ENCODE results near the gene LRP2. TPM values are rescaled to one million over a fixed set of nuclear protein-coding genes. Genes with fewer than 3 reads are reported as not detected.

Gene LRP2
- total RNA-seq, 1 experiment from 2014 or later, result 0.59 TPM

DNA sequence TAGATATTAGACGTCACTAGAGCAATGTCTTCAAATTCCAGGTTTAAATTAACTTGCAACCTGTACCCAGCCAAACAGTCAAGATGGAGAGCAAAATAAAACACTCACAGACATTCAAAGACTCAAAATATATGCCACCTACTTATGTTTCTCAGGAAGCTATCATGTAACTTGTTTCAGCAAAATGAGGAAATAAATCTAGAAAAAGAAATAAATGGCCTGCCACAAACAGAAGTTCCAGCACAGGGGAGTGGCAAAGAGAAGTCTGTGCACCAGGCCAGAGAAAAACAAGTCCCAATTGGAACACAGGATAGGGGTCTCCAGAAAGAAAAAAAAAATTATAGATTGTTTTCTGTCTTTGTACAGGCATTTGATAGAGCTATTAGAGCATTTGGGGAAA, 96.7 kb downstream of the LRP2 start (continued):
- TF ChIP-seq, protein P1, sequence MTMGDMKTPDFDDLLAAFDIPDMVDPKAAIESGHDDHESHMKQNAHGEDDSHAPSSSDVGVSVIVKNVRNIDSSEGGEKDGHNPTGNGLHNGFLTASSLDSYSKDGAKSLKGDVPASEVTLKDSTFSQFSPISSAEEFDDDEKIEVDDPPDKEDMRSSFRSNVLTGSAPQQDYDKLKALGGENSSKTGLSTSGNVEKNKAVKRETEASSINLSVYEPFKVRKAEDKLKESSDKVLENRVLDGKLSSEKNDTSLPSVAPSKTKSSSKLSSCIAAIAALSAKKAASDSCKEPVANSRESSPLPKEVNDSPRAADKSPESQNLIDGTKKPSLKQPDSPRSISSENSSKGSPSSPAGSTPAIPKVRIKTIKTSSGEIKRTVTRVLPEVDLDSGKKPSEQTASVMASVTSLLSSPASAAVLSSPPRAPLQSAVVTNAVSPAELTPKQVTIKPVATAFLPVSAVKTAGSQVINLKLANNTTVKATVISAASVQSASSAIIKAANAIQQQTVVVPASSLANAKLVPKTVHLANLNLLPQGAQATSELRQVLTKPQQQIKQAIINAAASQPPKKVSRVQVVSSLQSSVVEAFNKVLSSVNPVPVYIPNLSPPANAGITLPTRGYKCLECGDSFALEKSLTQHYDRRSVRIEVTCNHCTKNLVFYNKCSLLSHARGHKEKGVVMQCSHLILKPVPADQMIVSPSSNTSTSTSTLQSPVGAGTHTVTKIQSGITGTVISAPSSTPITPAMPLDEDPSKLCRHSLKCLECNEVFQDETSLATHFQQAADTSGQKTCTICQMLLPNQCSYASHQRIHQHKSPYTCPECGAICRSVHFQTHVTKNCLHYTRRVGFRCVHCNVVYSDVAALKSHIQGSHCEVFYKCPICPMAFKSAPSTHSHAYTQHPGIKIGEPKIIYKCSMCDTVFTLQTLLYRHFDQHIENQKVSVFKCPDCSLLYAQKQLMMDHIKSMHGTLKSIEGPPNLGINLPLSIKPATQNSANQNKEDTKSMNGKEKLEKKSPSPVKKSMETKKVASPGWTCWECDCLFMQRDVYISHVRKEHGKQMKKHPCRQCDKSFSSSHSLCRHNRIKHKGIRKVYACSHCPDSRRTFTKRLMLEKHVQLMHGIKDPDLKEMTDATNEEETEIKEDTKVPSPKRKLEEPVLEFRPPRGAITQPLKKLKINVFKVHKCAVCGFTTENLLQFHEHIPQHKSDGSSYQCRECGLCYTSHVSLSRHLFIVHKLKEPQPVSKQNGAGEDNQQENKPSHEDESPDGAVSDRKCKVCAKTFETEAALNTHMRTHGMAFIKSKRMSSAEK (CRISPR knock-in tag; IDR thresholded peaks at IDR 0.05; ENCODE audit: borderline replicate concordance), result no peak
- TF ChIP-seq, protein P2, sequence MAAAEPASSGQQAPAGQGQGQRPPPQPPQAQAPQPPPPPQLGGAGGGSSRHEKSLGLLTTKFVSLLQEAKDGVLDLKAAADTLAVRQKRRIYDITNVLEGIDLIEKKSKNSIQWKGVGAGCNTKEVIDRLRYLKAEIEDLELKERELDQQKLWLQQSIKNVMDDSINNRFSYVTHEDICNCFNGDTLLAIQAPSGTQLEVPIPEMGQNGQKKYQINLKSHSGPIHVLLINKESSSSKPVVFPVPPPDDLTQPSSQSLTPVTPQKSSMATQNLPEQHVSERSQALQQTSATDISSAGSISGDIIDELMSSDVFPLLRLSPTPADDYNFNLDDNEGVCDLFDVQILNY (CRISPR knock-in tag; IDR thresholded peaks at IDR 0.05), result no peak
- no peak for TF ChIP-seq JUN (CRISPR knock-in tag; IDR thresholded peaks at IDR 0.05)

DNA sequence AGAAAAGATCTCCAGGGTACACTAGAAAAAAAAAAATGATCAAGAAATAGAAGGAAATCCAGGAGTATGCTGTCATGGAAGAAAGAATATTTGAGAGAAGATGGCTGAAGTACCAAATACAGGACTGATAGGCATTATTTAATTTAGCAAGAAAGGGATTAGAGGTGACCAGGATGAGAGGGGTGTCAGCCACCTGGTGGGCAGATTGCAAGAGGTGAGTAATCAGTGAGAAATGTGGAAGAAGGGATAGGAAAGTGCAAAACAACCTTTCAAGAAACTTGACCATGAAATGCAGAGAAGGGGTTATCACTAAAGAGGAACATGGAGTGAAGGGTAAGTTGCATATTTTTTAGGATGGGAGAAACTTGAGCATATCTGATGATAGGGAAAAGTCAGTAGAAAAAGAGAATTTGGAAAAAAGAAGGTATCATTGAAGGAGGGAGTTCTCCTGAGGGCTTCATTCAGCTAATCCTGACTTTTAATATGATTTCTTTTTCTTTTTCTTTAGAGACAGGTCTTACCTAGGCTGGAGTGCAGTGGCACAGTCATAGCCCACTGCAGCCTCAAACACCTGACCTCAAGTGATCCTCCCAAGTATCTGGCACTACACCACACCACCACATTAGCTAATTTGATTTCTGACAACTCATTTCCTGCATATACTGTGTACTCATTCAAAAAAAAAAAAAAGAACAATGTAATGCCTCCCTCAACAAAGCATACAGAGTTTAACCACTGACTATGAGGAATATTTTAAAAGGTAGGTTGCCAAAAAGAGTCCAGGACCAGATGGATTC, 101.3 kb downstream of the LRP2 start:
- POLR2A ChIA-PET, result interaction anchor here (0.6 kb wide), 1 partner anchor 1622 kb away, joined by 4 read pairs; no protein-coding TSS in a partner anchor
- H3K27me3 Mint-ChIP-seq (ENCODE audit: low read depth), result no peaks in the 10 kb centered on the region

DNA sequence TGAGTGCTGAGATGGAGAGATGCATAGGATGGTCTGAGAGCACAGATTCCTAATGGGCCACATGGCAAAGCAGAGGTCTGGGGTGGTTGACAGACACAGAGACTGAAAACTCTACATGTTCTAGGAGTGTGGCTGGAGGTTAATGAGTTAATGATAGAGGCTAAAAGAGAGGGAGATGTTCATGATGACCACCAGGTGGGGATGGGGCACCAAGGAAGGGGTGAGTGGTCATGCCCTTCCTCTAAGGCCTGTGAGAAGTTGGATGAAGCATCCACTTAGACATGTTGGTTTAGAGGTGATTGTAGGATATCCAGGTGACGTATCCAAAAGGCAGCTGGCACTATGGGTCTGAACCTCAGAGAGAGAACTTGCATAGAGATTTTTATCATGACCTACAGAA, 102.1 kb downstream of the LRP2 start:
- no peaks in the 10 kb centered on the region for H3K36me3 Mint-ChIP-seq
- DNase-seq (ENCODE audit: low spot score), result peak; percentile 29
- ATAC-seq, result peak; percentile 96
- no peak overlapping the region for H3K4me3 Mint-ChIP-seq
- ChIA-PET CTCF (no interaction called here), POLR2A (no interaction called here)
- TF ChIP-seq, protein P3, sequence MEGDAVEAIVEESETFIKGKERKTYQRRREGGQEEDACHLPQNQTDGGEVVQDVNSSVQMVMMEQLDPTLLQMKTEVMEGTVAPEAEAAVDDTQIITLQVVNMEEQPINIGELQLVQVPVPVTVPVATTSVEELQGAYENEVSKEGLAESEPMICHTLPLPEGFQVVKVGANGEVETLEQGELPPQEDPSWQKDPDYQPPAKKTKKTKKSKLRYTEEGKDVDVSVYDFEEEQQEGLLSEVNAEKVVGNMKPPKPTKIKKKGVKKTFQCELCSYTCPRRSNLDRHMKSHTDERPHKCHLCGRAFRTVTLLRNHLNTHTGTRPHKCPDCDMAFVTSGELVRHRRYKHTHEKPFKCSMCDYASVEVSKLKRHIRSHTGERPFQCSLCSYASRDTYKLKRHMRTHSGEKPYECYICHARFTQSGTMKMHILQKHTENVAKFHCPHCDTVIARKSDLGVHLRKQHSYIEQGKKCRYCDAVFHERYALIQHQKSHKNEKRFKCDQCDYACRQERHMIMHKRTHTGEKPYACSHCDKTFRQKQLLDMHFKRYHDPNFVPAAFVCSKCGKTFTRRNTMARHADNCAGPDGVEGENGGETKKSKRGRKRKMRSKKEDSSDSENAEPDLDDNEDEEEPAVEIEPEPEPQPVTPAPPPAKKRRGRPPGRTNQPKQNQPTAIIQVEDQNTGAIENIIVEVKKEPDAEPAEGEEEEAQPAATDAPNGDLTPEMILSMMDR (IDR thresholded peaks at IDR 0.05), result peak; percentile 42
- no peak for TF ChIP-seq NR3C1 (CRISPR knock-in tag; conservative IDR thresholded peaks at IDR 0.05; ENCODE audit: low read depth)
- no peaks in the 10 kb centered on the region for H3K9me3 Mint-ChIP-seq
- H3K27ac Mint-ChIP-seq, result no peak overlapping the region
- no peaks in the 10 kb centered on the region for H3K27me3 Mint-ChIP-seq (ENCODE audit: low read depth)
- H3K4me1 Mint-ChIP-seq, result peaks cover 15% of the 10 kb centered on the region

More for the DNA sequence above, 101.3 kb downstream of the LRP2 start:
- Mint-ChIP-seq H3K36me3 (no peaks in the 10 kb centered on the region), H3K27ac (no peak overlapping the region), H3K9me3 (no peaks in the 10 kb centered on the region), H3K4me1 (peaks cover 15% of the 10 kb centered on the region), H3K4me3 (no peak overlapping the region)
- CTCF ChIA-PET, result interaction anchor here (1.0 kb wide), 1 partner anchor 133 kb away, joined by 3 read pairs; no protein-coding TSS in a partner anchor
- ATAC-seq (peak; percentile 32; the same call in 1 of the 2 replicates), DNase-seq (ENCODE audit: low spot score) (no peak)
- TF ChIP-seq, protein P4, sequence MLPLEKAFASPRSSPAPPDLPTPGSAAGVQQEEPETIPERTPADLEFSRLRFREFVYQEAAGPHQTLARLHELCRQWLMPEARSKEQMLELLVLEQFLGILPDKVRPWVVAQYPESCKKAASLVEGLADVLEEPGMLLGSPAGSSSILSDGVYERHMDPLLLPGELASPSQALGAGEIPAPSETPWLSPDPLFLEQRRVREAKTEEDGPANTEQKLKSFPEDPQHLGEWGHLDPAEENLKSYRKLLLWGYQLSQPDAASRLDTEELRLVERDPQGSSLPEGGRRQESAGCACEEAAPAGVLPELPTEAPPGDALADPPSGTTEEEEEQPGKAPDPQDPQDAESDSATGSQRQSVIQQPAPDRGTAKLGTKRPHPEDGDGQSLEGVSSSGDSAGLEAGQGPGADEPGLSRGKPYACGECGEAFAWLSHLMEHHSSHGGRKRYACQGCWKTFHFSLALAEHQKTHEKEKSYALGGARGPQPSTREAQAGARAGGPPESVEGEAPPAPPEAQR (CRISPR knock-in tag; IDR thresholded peaks at IDR 0.05), result no peak
- TF ChIP-seq NR1H2 (CRISPR knock-in tag; IDR thresholded peaks at IDR 0.05), result no peak

DNA sequence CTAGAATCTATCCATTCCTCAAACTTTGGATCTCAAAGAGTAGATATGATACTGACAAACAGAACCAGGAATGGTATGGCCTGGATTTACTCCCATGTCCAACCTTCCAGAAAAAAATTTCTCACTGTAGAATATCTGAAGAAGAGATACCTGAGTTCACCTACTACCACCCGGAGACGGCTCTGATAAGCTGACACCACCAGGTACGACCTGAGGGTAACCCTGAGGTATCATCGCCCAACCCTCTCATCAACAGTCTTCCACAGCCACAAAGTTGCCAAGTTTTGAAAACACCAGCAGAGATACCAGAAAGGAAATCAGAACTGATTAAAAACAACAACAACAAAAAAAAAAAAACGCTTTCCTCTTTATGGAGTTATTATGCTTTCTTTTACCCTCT, 102.9 kb downstream of the LRP2 start:
- DNase-seq (ENCODE audit: low spot score), result no peak
- H3K4me3 Mint-ChIP-seq, result no peak overlapping the region
- ChIA-PET CTCF (interaction anchor here (0.6 to 0.7 kb wide), 2 partner anchors 139 to 271 kb away, joined by 3 to 7 read pairs; no protein-coding TSS in a partner anchor), POLR2A (no interaction called here)
- H3K27me3 Mint-ChIP-seq (ENCODE audit: low read depth), result no peaks in the 10 kb centered on the region
- TF ChIP-seq, protein P5, sequence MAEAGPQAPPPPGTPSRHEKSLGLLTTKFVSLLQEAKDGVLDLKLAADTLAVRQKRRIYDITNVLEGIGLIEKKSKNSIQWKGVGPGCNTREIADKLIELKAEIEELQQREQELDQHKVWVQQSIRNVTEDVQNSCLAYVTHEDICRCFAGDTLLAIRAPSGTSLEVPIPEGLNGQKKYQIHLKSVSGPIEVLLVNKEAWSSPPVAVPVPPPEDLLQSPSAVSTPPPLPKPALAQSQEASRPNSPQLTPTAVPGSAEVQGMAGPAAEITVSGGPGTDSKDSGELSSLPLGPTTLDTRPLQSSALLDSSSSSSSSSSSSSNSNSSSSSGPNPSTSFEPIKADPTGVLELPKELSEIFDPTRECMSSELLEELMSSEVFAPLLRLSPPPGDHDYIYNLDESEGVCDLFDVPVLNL (CRISPR knock-in tag; IDR thresholded peaks at IDR 0.05; ENCODE audit: borderline replicate concordance, low read depth), result no peak
- TF ChIP-seq, protein P6, sequence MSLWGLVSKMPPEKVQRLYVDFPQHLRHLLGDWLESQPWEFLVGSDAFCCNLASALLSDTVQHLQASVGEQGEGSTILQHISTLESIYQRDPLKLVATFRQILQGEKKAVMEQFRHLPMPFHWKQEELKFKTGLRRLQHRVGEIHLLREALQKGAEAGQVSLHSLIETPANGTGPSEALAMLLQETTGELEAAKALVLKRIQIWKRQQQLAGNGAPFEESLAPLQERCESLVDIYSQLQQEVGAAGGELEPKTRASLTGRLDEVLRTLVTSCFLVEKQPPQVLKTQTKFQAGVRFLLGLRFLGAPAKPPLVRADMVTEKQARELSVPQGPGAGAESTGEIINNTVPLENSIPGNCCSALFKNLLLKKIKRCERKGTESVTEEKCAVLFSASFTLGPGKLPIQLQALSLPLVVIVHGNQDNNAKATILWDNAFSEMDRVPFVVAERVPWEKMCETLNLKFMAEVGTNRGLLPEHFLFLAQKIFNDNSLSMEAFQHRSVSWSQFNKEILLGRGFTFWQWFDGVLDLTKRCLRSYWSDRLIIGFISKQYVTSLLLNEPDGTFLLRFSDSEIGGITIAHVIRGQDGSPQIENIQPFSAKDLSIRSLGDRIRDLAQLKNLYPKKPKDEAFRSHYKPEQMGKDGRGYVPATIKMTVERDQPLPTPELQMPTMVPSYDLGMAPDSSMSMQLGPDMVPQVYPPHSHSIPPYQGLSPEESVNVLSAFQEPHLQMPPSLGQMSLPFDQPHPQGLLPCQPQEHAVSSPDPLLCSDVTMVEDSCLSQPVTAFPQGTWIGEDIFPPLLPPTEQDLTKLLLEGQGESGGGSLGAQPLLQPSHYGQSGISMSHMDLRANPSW (CRISPR knock-in tag; conservative IDR thresholded peaks at IDR 0.05; ENCODE audit: low read depth), result no peak
- TF ChIP-seq KAT7 (CRISPR knock-in tag; IDR thresholded peaks at IDR 0.05; ENCODE audit: borderline replicate concordance) (no peak), NFE2L1 (CRISPR knock-in tag; IDR thresholded peaks at IDR 0.05) (no peak)
- TF ChIP-seq, protein P2 (CRISPR knock-in tag; IDR thresholded peaks at IDR 0.05), result no peak
- no peak for ATAC-seq
- no peaks in the 10 kb centered on the region for H3K9me3 Mint-ChIP-seq
- H3K36me3 Mint-ChIP-seq, result no peaks in the 10 kb centered on the region
- H3K4me1 Mint-ChIP-seq, result peaks cover 15% of the 10 kb centered on the region
- H3K27ac Mint-ChIP-seq, result no peak overlapping the region

Measured in WTC11 (cell line).